ENCODE data around the gene KRTDAP. TPM values are rescaled to one million over a fixed set of nuclear protein-coding genes. Genes with fewer than 3 reads are reported as not detected.

Gene KRTDAP
- total RNA-seq, 2 experiments from 2014 or later: not detected

- ATAC-seq: no peak
- POLR2A ChIA-PET: no interaction called here
- Mint-ChIP-seq H3K4me3 (no peak overlapping the region), H3K27me3 (ENCODE audit: low read depth) (peaks cover 11% of the 10 kb centered on the region), H3K4me1 (ENCODE audit: low read depth) (peaks cover 4% of the 10 kb centered on the region), H3K9me3 (ENCODE audit: insufficient read depth) (no peaks in the 10 kb centered on the region), H3K27ac (no peak overlapping the region), H3K36me3 (ENCODE audit: low read depth) (no peaks in the 10 kb centered on the region)
- no peak for DNase-seq
- CTCF ChIA-PET: interaction anchor here (1.1 to 1.6 kb wide), 5 partner anchors 10 to 144 kb away, joined by 3 to 8 read pairs (median 4); no protein-coding TSS in a partner anchor
Observed at GRCh38 chr19:35497406-35497805, 7.1 kb upstream of the KRTDAP start.

- ChIA-PET CTCF (interaction anchor here (0.6 to 2.5 kb wide), 48 partner anchors 9 to 429 kb away, joined by 3 to 38 read pairs (median 4); partner anchors contain the start of genes COX6B1, FFAR1 and FFAR3), POLR2A (interaction anchor here (0.6 to 1.0 kb wide), 3 partner anchors 13 to 471 kb away, joined by 3 to 4 read pairs (median 3); no protein-coding TSS in a partner anchor)
- ATAC-seq: peak; percentile 92
- no peak overlapping the region for H3K27ac Mint-ChIP-seq
- no peaks in the 10 kb centered on the region for H3K9me3 Mint-ChIP-seq (ENCODE audit: insufficient read depth)
- no peaks in the 10 kb centered on the region for H3K36me3 Mint-ChIP-seq (ENCODE audit: low read depth)
- H3K4me1 Mint-ChIP-seq (ENCODE audit: low read depth): peaks cover 4% of the 10 kb centered on the region
- peak; percentile 69 for DNase-seq
- H3K27me3 Mint-ChIP-seq (ENCODE audit: low read depth): peaks cover 17% of the 10 kb centered on the region
- H3K4me3 Mint-ChIP-seq: no peak overlapping the region
Observed at GRCh38 chr19:35495107-35496064, 5.1 kb upstream of the KRTDAP start.

GRCh38 chr19:35493971-35494370, 3.7 kb upstream of the KRTDAP start:
- Mint-ChIP-seq H3K4me3 (no peak overlapping the region), H3K27ac (no peak overlapping the region), H3K27me3 (ENCODE audit: low read depth) (peaks cover 23% of the 10 kb centered on the region), H3K36me3 (ENCODE audit: low read depth) (no peaks in the 10 kb centered on the region), H3K4me1 (ENCODE audit: low read depth) (peaks cover 4% of the 10 kb centered on the region), H3K9me3 (ENCODE audit: insufficient read depth) (no peaks in the 10 kb centered on the region)
- ATAC-seq: no peak
- DNase-seq: no peak
- ChIA-PET CTCF (interaction anchor here (1.2 to 2.5 kb wide), 2 partner anchors 14 to 24 kb away, joined by 3 to 22 read pairs; no protein-coding TSS in a partner anchor), POLR2A (no interaction called here)

- no peaks in the 10 kb centered on the region for H3K36me3 Mint-ChIP-seq (ENCODE audit: low read depth)
- POLR2A ChIA-PET: no interaction called here
- H3K4me3 Mint-ChIP-seq: no peak overlapping the region
- DNase-seq (no peak), ATAC-seq (no peak)
- CTCF ChIA-PET: interaction anchor here (1.0 to 1.6 kb wide), 4 partner anchors 18 to 356 kb away, joined by 3 to 5 read pairs (median 5); partner anchors contain the start of gene FFAR1
- no peaks in the 10 kb centered on the region for H3K9me3 Mint-ChIP-seq (ENCODE audit: insufficient read depth)
- peaks cover 25% of the 10 kb centered on the region for H3K27me3 Mint-ChIP-seq (ENCODE audit: low read depth)
- peaks cover 4% of the 10 kb centered on the region for H3K4me1 Mint-ChIP-seq (ENCODE audit: low read depth)
- no peak overlapping the region for H3K27ac Mint-ChIP-seq
Observed at GRCh38 chr19:35491836-35492360, 1.6 kb upstream of the KRTDAP start.

GRCh38 chr19:35488677-35489076, 1.6 kb downstream of the KRTDAP start:
- Mint-ChIP-seq H3K36me3 (ENCODE audit: low read depth) (no peaks in the 10 kb centered on the region), H3K27me3 (ENCODE audit: low read depth) (peaks cover 32% of the 10 kb centered on the region)
- CTCF ChIA-PET: interaction anchor here (2.1 kb wide), 1 partner anchor 136 kb away, joined by 8 read pairs; no protein-coding TSS in a partner anchor

GRCh38 chr19:35487656-35488182, 2.5 kb downstream of the KRTDAP start:
- ChIA-PET POLR2A (interaction anchor here (0.6 kb wide), 1 partner anchor 57 kb away, joined by 4 read pairs; no protein-coding TSS in a partner anchor), CTCF (interaction anchor here (1.2 to 3.1 kb wide), 7 partner anchors 7 to 135 kb away, joined by 3 to 18 read pairs (median 9); no protein-coding TSS in a partner anchor)
- DNase-seq: no peak
- H3K27ac Mint-ChIP-seq: no peak overlapping the region
- ATAC-seq: no peak
- H3K4me3 Mint-ChIP-seq: no peak overlapping the region
- H3K36me3 Mint-ChIP-seq (ENCODE audit: low read depth): no peaks in the 10 kb centered on the region
- no peaks in the 10 kb centered on the region for H3K4me1 Mint-ChIP-seq (ENCODE audit: low read depth)
- no peaks in the 10 kb centered on the region for H3K9me3 Mint-ChIP-seq (ENCODE audit: insufficient read depth)
- peaks cover 26% of the 10 kb centered on the region for H3K27me3 Mint-ChIP-seq (ENCODE audit: low read depth)

More at GRCh38 chr19:35488677-35489076, 1.6 kb downstream of the KRTDAP start:
- ATAC-seq: no peak
- no peak for DNase-seq
- Mint-ChIP-seq H3K4me3 (no peak overlapping the region), H3K27ac (no peak overlapping the region), H3K4me1 (ENCODE audit: low read depth) (no peaks in the 10 kb centered on the region), H3K9me3 (ENCODE audit: insufficient read depth) (no peaks in the 10 kb centered on the region)
- POLR2A ChIA-PET: no interaction called here

GRCh38 chr19:35486268-35486708, 4.0 kb downstream of the KRTDAP start:
- Mint-ChIP-seq H3K4me1 (ENCODE audit: low read depth) (no peaks in the 10 kb centered on the region), H3K27me3 (ENCODE audit: low read depth) (peaks cover 22% of the 10 kb centered on the region), H3K4me3 (no peak overlapping the region), H3K27ac (no peak overlapping the region), H3K36me3 (ENCODE audit: low read depth) (no peaks in the 10 kb centered on the region), H3K9me3 (ENCODE audit: insufficient read depth) (no peaks in the 10 kb centered on the region)
- DNase-seq (no peak), ATAC-seq (no peak)
- ChIA-PET CTCF (interaction anchor here (1.0 to 3.1 kb wide), 5 partner anchors 9 to 332 kb away, joined by 4 to 18 read pairs (median 11); no protein-coding TSS in a partner anchor), POLR2A (no interaction called here)

- ATAC-seq (no peak), DNase-seq (no peak)
- H3K27me3 Mint-ChIP-seq (ENCODE audit: low read depth): peaks cover 14% of the 10 kb centered on the region
- no peaks in the 10 kb centered on the region for H3K36me3 Mint-ChIP-seq (ENCODE audit: low read depth)
- no peak overlapping the region for H3K4me3 Mint-ChIP-seq
- H3K27ac Mint-ChIP-seq: no peak overlapping the region
- CTCF ChIA-PET: interaction anchor here (2.9 kb wide), 1 partner anchor 11 kb away, joined by 18 read pairs; no protein-coding TSS in a partner anchor
- POLR2A ChIA-PET: no interaction called here
- no peaks in the 10 kb centered on the region for H3K9me3 Mint-ChIP-seq (ENCODE audit: insufficient read depth)
- H3K4me1 Mint-ChIP-seq (ENCODE audit: low read depth): no peaks in the 10 kb centered on the region
Observed at GRCh38 chr19:35484252-35485036, 5.8 kb downstream of the KRTDAP start.

- H3K27me3 Mint-ChIP-seq (ENCODE audit: low read depth): peaks cover 14% of the 10 kb centered on the region
- ChIA-PET POLR2A (no interaction called here), CTCF (interaction anchor here (0.6 kb wide), 1 partner anchor 24 kb away, joined by 3 read pairs; no protein-coding TSS in a partner anchor)
- H3K36me3 Mint-ChIP-seq (ENCODE audit: low read depth): no peaks in the 10 kb centered on the region
- H3K4me3 Mint-ChIP-seq: no peak overlapping the region
- DNase-seq: no peak
- no peak overlapping the region for H3K27ac Mint-ChIP-seq
- H3K9me3 Mint-ChIP-seq (ENCODE audit: insufficient read depth): no peaks in the 10 kb centered on the region
- no peak for ATAC-seq
- H3K4me1 Mint-ChIP-seq (ENCODE audit: low read depth): no peaks in the 10 kb centered on the region
Observed at GRCh38 chr19:35483089-35483488, 7.2 kb downstream of the KRTDAP start.

GRCh38 chr19:35478794-35479677, 11.2 kb downstream of the KRTDAP start:
- no peak overlapping the region for H3K4me3 Mint-ChIP-seq
- ATAC-seq (no peak), DNase-seq (no peak)
- CTCF ChIA-PET: interaction anchor here (1.1 to 1.6 kb wide), 5 partner anchors 9 to 242 kb away, joined by 3 to 7 read pairs (median 4); no protein-coding TSS in a partner anchor
- no peaks in the 10 kb centered on the region for H3K27me3 Mint-ChIP-seq (ENCODE audit: low read depth)
- H3K9me3 Mint-ChIP-seq (ENCODE audit: insufficient read depth): no peaks in the 10 kb centered on the region
- POLR2A ChIA-PET: no interaction called here
- no peak overlapping the region for H3K27ac Mint-ChIP-seq
- no peaks in the 10 kb centered on the region for H3K36me3 Mint-ChIP-seq (ENCODE audit: low read depth)
- H3K4me1 Mint-ChIP-seq (ENCODE audit: low read depth): no peaks in the 10 kb centered on the region
